ENCODE results near the gene TMEM213.

TMEM213 gene

GRCh38 chr7:138829335-138829734 is 31.5 kb downstream of the TMEM213 start:
- no peak for DNase-seq (ENCODE audit: extremely low spot score)
- ChIA-PET CTCF (no interaction called here), POLR2A (no interaction called here)
- no peak for TF ChIP-seq ELF4 (IDR thresholded peaks at IDR 0.05)
- TF ChIP-seq PKNOX1 (IDR thresholded peaks at IDR 0.05), result no peak
- TF ChIP-seq LEF1 (IDR thresholded peaks at IDR 0.05; ENCODE audit: borderline replicate concordance), result no peak
- no peak for TF ChIP-seq FOXA1 (IDR thresholded peaks at IDR 0.05)
- TF ChIP-seq L3MBTL2 (conservative IDR thresholded peaks at IDR 0.05), result no peak
- no peak for TF ChIP-seq TARDBP (IDR thresholded peaks at IDR 0.05)
- TF ChIP-seq ARNT (IDR thresholded peaks at IDR 0.05), result no peak
- TF ChIP-seq ZNF384 (IDR thresholded peaks at IDR 0.05), result no peak
- no peak for TF ChIP-seq HDGF (IDR thresholded peaks at IDR 0.05; ENCODE audit: borderline replicate concordance)
- no peak for TF ChIP-seq FOXK2 (IDR thresholded peaks at IDR 0.05)
- TF ChIP-seq SP1 (IDR thresholded peaks at IDR 0.05), result no peak
- no peak for TF ChIP-seq BHLHE40 (IDR thresholded peaks at IDR 0.05; ENCODE audit: borderline replicate concordance)
- TF ChIP-seq FOXM1 (IDR thresholded peaks at IDR 0.05; ENCODE audit: borderline replicate concordance), result no peak
- TF ChIP-seq SUZ12 (IDR thresholded peaks at IDR 0.05), result no peak
- no peak for TF ChIP-seq NFRKB (IDR thresholded peaks at IDR 0.05)
- TF ChIP-seq CTBP1 (IDR thresholded peaks at IDR 0.05; ENCODE audit: borderline replicate concordance), result no peak

- DNase-seq (ENCODE audit: extremely low spot score), result no peak
- CTCF ChIA-PET, result no interaction called here
- TF ChIP-seq ELF4 (IDR thresholded peaks at IDR 0.05) (no peak), LEF1 (IDR thresholded peaks at IDR 0.05; ENCODE audit: borderline replicate concordance) (no peak), SP1 (IDR thresholded peaks at IDR 0.05) (no peak), FOXK2 (IDR thresholded peaks at IDR 0.05) (no peak), PKNOX1 (IDR thresholded peaks at IDR 0.05) (no peak), HDGF (IDR thresholded peaks at IDR 0.05; ENCODE audit: borderline replicate concordance) (no peak), FOXM1 (IDR thresholded peaks at IDR 0.05; ENCODE audit: borderline replicate concordance) (no peak), L3MBTL2 (conservative IDR thresholded peaks at IDR 0.05) (no peak), FOXA1 (IDR thresholded peaks at IDR 0.05) (no peak), NFRKB (IDR thresholded peaks at IDR 0.05) (no peak), ARNT (IDR thresholded peaks at IDR 0.05) (no peak)
- POLR2A ChIA-PET, result no interaction called here
These were observed 35.2 kb downstream of the TMEM213 start for GRCh38 chr7:138832966-138833365.

- TF ChIP-seq ARNT (IDR thresholded peaks at IDR 0.05) (no peak), L3MBTL2 (conservative IDR thresholded peaks at IDR 0.05) (no peak), SUZ12 (IDR thresholded peaks at IDR 0.05) (no peak), ZNF384 (IDR thresholded peaks at IDR 0.05) (no peak), BHLHE40 (IDR thresholded peaks at IDR 0.05; ENCODE audit: borderline replicate concordance) (no peak), HDGF (IDR thresholded peaks at IDR 0.05; ENCODE audit: borderline replicate concordance) (no peak), FOXM1 (IDR thresholded peaks at IDR 0.05; ENCODE audit: borderline replicate concordance) (no peak), ELF4 (IDR thresholded peaks at IDR 0.05) (no peak), PKNOX1 (IDR thresholded peaks at IDR 0.05) (no peak), CTBP1 (IDR thresholded peaks at IDR 0.05; ENCODE audit: borderline replicate concordance) (no peak), SP1 (IDR thresholded peaks at IDR 0.05) (no peak), FOXA1 (IDR thresholded peaks at IDR 0.05) (no peak), TARDBP (IDR thresholded peaks at IDR 0.05) (no peak), FOXK2 (IDR thresholded peaks at IDR 0.05) (no peak), LEF1 (IDR thresholded peaks at IDR 0.05; ENCODE audit: borderline replicate concordance) (no peak), NFRKB (IDR thresholded peaks at IDR 0.05) (no peak)
- ChIA-PET POLR2A (no interaction called here), CTCF (no interaction called here)
- DNase-seq (ENCODE audit: extremely low spot score), result no peak
These were observed 35.8 kb downstream of the TMEM213 start for GRCh38 chr7:138833596-138833995.

GRCh38 chr7:138834583-138834982 is 36.8 kb downstream of the TMEM213 start:
- ChIA-PET CTCF (no interaction called here), POLR2A (no interaction called here)
- no peak for TF ChIP-seq CTBP1 (IDR thresholded peaks at IDR 0.05; ENCODE audit: borderline replicate concordance)
- TF ChIP-seq ARNT (IDR thresholded peaks at IDR 0.05), result no peak
- no peak for TF ChIP-seq L3MBTL2 (conservative IDR thresholded peaks at IDR 0.05)
- TF ChIP-seq FOXA1 (IDR thresholded peaks at IDR 0.05), result no peak
- TF ChIP-seq FOXM1 (IDR thresholded peaks at IDR 0.05; ENCODE audit: borderline replicate concordance), result no peak
- TF ChIP-seq BHLHE40 (IDR thresholded peaks at IDR 0.05; ENCODE audit: borderline replicate concordance), result no peak
- DNase-seq (ENCODE audit: extremely low spot score), result no peak

- POLR2A ChIA-PET, result no interaction called here
- DNase-seq (ENCODE audit: extremely low spot score), result no peak
- TF ChIP-seq ELF4 (IDR thresholded peaks at IDR 0.05) (no peak), SUZ12 (IDR thresholded peaks at IDR 0.05) (no peak), FOXM1 (IDR thresholded peaks at IDR 0.05; ENCODE audit: borderline replicate concordance) (no peak), CTBP1 (IDR thresholded peaks at IDR 0.05; ENCODE audit: borderline replicate concordance) (no peak), FOXA1 (IDR thresholded peaks at IDR 0.05) (no peak), HDGF (IDR thresholded peaks at IDR 0.05; ENCODE audit: borderline replicate concordance) (no peak), L3MBTL2 (conservative IDR thresholded peaks at IDR 0.05) (no peak), ZNF384 (IDR thresholded peaks at IDR 0.05) (no peak), FOXK2 (IDR thresholded peaks at IDR 0.05) (no peak), PKNOX1 (IDR thresholded peaks at IDR 0.05) (no peak), ARNT (IDR thresholded peaks at IDR 0.05) (no peak), TARDBP (IDR thresholded peaks at IDR 0.05) (no peak), SP1 (IDR thresholded peaks at IDR 0.05) (no peak), BHLHE40 (IDR thresholded peaks at IDR 0.05; ENCODE audit: borderline replicate concordance) (no peak), NFRKB (IDR thresholded peaks at IDR 0.05) (no peak), LEF1 (IDR thresholded peaks at IDR 0.05; ENCODE audit: borderline replicate concordance) (no peak)
- CTCF ChIA-PET, result no interaction called here
These were observed 37.3 kb downstream of the TMEM213 start for GRCh38 chr7:138835087-138835486.
